Measurements from ENCODE around the gene TRIP13. TPM values are rescaled to one million over a fixed set of nuclear protein-coding genes. Genes with fewer than 3 reads are reported as not detected.

Gene TRIP13
- polyA plus RNA-seq, 5 donors = 9.7 to 16.5 (median 14.3) TPM

DNA sequence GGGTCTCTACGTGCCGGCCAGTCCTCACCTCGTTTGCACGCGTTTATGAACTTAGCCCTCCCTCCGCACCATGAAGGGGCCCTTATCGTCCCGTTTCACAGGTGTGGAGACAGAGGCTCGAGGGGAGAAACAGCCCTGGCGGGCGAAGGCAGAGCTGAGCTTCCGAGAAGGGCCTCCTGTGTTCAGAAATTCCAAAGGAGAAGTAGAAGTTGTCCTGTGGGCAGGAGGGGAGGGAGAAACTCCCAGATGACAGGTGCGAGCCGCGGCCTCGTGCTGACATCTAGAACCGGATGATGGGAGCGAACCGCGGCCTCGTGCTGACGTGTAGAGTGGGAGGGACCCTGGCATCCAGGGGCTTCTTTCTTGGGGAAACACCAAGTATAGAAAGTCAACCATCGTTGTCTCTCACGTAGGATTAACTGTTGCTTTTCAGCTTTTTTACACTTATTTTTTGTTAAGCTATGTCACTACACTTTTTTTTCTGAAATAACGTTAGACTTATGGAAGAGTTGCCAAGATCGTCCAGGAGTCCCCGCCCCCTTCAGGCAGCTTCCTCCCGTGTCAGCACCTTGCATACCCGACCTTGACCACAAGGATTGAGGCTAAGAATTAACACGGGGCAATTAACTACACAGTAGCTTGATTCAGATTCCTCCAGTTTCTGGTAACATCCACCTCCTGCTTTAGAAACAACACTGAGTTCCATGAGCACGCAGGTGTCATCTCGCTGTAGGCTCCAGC, 73.1 kb downstream of the TRIP13 start:
- DNase-seq = no peak

- DNase-seq = no peak
These were observed 73.6 kb downstream of the TRIP13 start for GRCh38 chr5:966345-966710.

DNA sequence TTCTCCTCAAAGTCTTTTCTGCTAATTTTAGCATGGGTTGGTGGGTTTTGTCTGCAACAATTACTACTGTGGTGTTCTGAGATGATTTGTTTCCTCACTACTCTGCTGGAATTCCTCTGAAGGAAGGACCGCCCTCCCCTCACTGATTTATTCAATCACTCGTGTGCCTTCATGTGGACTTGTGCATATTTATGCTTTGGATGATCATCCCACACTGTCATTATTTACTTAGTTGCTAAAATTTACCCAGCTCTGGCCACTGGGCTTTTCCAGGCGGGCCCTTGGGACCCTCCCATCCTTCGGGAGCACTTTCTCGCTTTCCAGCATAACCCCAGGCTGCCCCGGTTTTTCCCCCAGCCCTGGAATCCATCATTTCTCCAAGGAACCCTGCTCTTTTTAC, 74.3 kb downstream of the TRIP13 start:
- DNase-seq = no peak

Other genes with a start within 250 kb of the TRIP13 start
- 1 to 10 TPM; 6.4 to 8.2 (median 6.9) TPM for gene TPPP, start 199.5 kb upstream of the TRIP13 start, polyA plus RNA-seq (ENCODE audit: insufficient read depth in 1 of 5, insufficient read length in 5 of 5, low replicate concordance in 1 of 5)
- 10 to 100 TPM; 24.9 to 42.4 (median 39.3) TPM for gene ZDHHC11B, start 108.2 kb upstream of the TRIP13 start, polyA plus RNA-seq (ENCODE audit: insufficient read depth in 1 of 5, insufficient read length in 5 of 5, low replicate concordance in 1 of 5)
- 10 to 100 TPM; 24.1 to 34.7 (median 27.2) TPM for gene ZDHHC11, start 41.9 kb upstream of the TRIP13 start, polyA plus RNA-seq (ENCODE audit: insufficient read depth in 1 of 5, insufficient read length in 5 of 5, low replicate concordance in 1 of 5)
- 10 to 100 TPM; 43.0 to 53.8 (median 49.0) TPM for gene BRD9, start 83 bp upstream of the TRIP13 start, polyA plus RNA-seq (ENCODE audit: insufficient read depth in 1 of 5, insufficient read length in 5 of 5, low replicate concordance in 1 of 5)
- gene NKD2, start 115.9 kb downstream of the TRIP13 start, polyA plus RNA-seq (ENCODE audit: insufficient read depth in 1 of 5, insufficient read length in 5 of 5, low replicate concordance in 1 of 5) = 10 to 100 TPM in 2 of 5 donors, 1 to 10 TPM in 3; 6.1 to 16.6 (median 7.7) TPM
- 10 to 100 TPM; 21.8 to 34.2 (median 30.1) TPM for gene SLC12A7, start 219.2 kb downstream of the TRIP13 start, polyA plus RNA-seq (ENCODE audit: insufficient read depth in 1 of 5, insufficient read length in 5 of 5, low replicate concordance in 1 of 5)